ENCODE data around the gene ADAT2. TPM values are rescaled to one million over a fixed set of nuclear protein-coding genes. Genes with fewer than 3 reads are reported as not detected.
"Not testable (repeated sequence)": the region's sequence is repeated elsewhere in the genome, so short reads cannot be mapped to it uniquely, and the experiment has no call there.

The ADAT2 gene
- total and polyA plus RNA-seq, 12 donors, result 0.61 to 18.6 (median 6.3) TPM

DNA sequence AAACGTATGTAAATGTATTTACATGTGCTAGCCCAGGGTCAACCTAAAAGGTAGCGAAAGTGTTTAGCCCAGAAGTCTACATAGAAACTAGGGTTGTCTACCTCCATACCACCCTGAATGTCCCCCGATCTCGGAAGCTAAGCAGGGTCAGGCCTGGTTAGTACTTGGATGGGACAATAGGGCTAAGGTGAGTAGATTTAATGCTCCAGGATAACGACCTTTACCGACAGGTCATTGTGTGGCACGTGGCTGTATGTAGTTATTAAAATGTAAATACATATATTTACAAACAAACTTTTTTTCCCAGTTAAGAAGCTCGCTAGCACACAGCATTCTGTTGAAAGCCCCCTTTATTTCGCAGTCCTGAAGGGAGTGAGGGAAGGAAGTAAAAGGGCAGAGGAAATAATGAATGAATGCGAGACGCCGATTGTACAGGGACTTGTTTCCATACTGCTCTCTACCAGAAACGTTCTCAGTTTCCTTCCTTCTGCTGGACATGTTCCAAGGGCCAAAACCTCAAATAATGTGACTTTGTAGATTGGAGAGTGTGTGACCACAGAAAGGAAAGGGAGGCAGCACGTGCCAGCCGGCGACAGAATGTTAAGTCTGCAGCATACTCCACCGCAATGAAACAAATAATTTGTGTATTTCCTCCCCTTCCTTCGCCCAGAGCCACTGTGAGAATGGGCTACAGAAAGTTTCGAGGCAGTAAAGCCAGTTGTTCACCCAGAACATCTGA is 612 bp downstream of the ADAT2 start:
- DNase-seq, result peak in 5 of 7 donors; percentile 16 to 61 (median 30)
- 4 to 6% (median 6%) methylated on average over 19 of the region's 19 CpGs for WGBS, 4 donors
- peak overlapping the region in 4 of 5 donors; percentile 73 to 87 (median 87) for H3K27ac ChIP-seq

DNA sequence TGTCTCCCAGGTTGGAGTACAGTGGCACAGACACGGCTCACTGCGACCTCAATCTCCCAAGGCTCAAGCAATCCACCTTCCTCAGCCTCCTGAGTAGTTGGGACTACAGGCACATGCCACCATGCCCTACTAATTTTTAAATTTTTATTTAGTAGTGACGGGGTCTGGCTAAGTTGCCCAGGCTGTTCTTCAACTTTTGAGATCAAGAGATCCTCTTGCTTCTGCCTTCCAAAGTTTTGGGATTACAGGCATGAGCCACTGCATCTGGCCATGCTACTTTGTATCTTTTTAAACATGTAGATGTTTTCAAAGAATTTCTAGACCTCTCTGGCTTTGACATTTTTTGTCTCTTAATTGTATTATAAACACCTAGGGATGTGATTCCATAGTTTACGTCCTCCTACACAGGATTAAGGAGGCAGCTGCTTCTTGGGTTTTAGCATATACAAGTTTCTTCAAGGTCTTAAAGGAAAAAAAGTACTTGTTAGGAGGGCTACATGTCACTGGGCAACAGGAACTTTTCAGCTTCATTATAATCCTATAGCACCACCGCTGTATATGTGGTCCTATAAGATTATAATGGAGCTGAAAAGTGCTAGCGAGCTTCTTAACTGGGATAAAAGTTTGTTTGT is 1.3 kb downstream of the ADAT2 start:
- Histone ChIP-seq H3K27me3 (no peaks in the 10 kb centered on the region), H3K4me3 (peak overlapping the region in 2 of 4 donors; percentile 66), H3K36me3 (replicated peaks in 1 of 2) (no peaks in the 10 kb centered on the region), H3K4me1 (replicated peaks in 1 of 2) (peaks cover 7 to 25% of the 10 kb centered on the region in 2 donors), H3K27ac (no peak overlapping the region), H3K9me3 (replicated peaks in 1 of 3) (no peaks in the 10 kb centered on the region)
- DNase-seq, result no peak
- intact Hi-C loops (cut with DNase I), result no loop called here
- TF ChIP-seq, protein P1, sequence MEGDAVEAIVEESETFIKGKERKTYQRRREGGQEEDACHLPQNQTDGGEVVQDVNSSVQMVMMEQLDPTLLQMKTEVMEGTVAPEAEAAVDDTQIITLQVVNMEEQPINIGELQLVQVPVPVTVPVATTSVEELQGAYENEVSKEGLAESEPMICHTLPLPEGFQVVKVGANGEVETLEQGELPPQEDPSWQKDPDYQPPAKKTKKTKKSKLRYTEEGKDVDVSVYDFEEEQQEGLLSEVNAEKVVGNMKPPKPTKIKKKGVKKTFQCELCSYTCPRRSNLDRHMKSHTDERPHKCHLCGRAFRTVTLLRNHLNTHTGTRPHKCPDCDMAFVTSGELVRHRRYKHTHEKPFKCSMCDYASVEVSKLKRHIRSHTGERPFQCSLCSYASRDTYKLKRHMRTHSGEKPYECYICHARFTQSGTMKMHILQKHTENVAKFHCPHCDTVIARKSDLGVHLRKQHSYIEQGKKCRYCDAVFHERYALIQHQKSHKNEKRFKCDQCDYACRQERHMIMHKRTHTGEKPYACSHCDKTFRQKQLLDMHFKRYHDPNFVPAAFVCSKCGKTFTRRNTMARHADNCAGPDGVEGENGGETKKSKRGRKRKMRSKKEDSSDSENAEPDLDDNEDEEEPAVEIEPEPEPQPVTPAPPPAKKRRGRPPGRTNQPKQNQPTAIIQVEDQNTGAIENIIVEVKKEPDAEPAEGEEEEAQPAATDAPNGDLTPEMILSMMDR (IDR thresholded peaks at IDR 0.05), result no peak
- TF ChIP-seq POLR2A (IDR thresholded peaks at IDR 0.05), result no peak
- WGBS, 4 donors, result 80 to 83% (median 82%) methylated on average over 6 of the region's 6 CpGs

More for the DNA sequence above, 612 bp downstream of the ADAT2 start:
- H3K4me1 ChIP-seq (replicated peaks in 1 of 2), result peaks cover 7 to 25% of the 10 kb centered on the region in 2 donors
- no peaks in the 10 kb centered on the region for H3K36me3 ChIP-seq (replicated peaks in 1 of 2)
- H3K4me3 ChIP-seq, result peak overlapping the region; percentile 66 to 96 (median 74)
- no peaks in the 10 kb centered on the region for H3K9me3 ChIP-seq (replicated peaks in 1 of 3)
- intact Hi-C loops (cut with DNase I), result no loop called here
- no peaks in the 10 kb centered on the region for H3K27me3 ChIP-seq
- TF ChIP-seq, protein P1 (IDR thresholded peaks at IDR 0.05), result no peak
- TF ChIP-seq POLR2A (IDR thresholded peaks at IDR 0.05), result no peak

DNA sequence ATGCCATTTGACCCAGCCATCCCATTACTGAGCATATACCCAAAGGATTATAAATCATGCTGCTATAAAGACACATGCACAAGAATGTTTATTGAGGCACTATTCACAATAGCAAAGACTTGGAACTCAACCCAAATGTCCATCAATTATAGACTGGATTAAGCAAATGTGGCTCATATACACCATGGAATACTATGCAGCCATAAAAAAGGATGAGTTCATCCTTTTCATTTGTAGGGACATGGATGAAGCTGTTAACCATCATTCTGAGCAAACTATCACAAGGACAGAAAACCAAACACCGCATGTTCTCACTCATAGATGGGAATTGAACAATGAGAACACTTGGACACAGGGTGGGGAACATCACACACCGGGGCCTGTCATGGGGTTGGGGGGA is 2.6 kb downstream of the ADAT2 start:
- H3K4me3 ChIP-seq; intact Hi-C loops (cut with DNase I); H3K27ac ChIP-seq; H3K9me3 ChIP-seq (replicated peaks in 1 of 3); H3K27me3 ChIP-seq; H3K36me3 ChIP-seq (replicated peaks in 1 of 2); DNase-seq: not testable (repeated sequence)
- WGBS, 4 donors, result 93 to 100% (median 97%) methylated on average over 2 of the region's 2 CpGs
- H3K4me1 ChIP-seq (replicated peaks in 1 of 2), result peaks cover 7 to 24% of the 10 kb centered on the region in 2 donors

DNA sequence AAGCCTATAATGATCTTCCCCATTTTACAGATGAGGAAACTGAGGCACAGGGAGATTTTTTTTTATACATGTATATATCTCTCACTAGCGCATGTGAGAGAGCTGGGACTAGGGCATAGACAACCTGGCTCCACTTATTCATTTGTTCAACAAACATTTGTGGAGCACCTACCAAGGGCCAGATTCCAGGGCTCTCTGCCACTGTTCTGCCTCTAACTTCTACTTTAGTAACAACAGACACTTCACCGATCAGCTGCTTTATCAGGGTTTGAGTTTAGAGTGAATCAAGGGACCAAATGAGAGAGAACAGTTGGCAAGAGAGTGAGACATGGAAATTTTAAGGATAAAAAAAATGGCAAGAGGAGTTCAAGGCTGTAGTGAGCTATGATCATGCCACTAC is 7.4 kb downstream of the ADAT2 start:
- TF ChIP-seq, protein P1 (IDR thresholded peaks at IDR 0.05), result no peak
- TF ChIP-seq POLR2A (IDR thresholded peaks at IDR 0.05), result no peak
- no peaks in the 10 kb centered on the region for H3K36me3 ChIP-seq (replicated peaks in 1 of 2)
- H3K27me3 ChIP-seq, result no peaks in the 10 kb centered on the region
- WGBS, 4 donors, result 89 to 99% (median 93%) methylated on average over 2 of the region's 2 CpGs
- DNase-seq, result no peak
- no peak overlapping the region for H3K27ac ChIP-seq
- H3K4me3 ChIP-seq, result no peak overlapping the region
- H3K9me3 ChIP-seq (replicated peaks in 1 of 3), result no peaks in the 10 kb centered on the region
- intact Hi-C loops (cut with DNase I), result no loop called here
- no peaks in the 10 kb centered on the region for H3K4me1 ChIP-seq (replicated peaks in 1 of 2)
